HepG2 (cell line): ENCODE results near the gene ORC3. TPM values are rescaled to one million over a fixed set of nuclear protein-coding genes. Genes with fewer than 3 reads are reported as not detected.

Experiments used
- ATAC-seq: fragments of 200-7000 bp; cut with Tn5 transposase; 3 replicates; pipeline ENCODE4 v1.9.1; 2020; ENCODE audit warnings: mild to moderate bottlenecking, moderate library complexity
- BruUV-seq: library from RNA; stranded (reverse); fragments of 400-500 nt; replicated peaks from 2 replicates; lab custom pipeline; 2021; lab: Mats Ljungman, UMichigan
- CTCF ChIA-PET: fragments of 300-600 bp; formaldehyde crosslinking; extraction: SDS; loops from one replicate; lab custom pipeline; 2021; ENCODE audit warnings: low total read pairs, inconsistent platforms, low intra/inter-chr PET ratio; lab: Yijun Ruan, JAX
- POLR2A ChIA-PET: fragments of 350-600 bp; sonication (Branson Sonifier 250); formaldehyde crosslinking; loops from one replicate; lab custom pipeline; 2020; ENCODE audit warnings: antibody characterized with exemption, inconsistent platforms; lab: Yijun Ruan, JAX
- DNase-seq: peaks from one replicate; pipeline ENCODE4 v3.0.0-alpha.2; 2015; ENCODE audit warnings: low spot score
- FAIRE-seq: peaks from 3 replicates; lab custom pipeline; 2011; peaks lifted over from hg19 to GRCh38; lab: Jason Lieb, UNC
- H2AFZ ChIP-seq: one replicate; pipeline ENCODE4 v1.6.1; 2011; ENCODE audit warnings: low read length, inconsistent platforms
- H3K27ac ChIP-seq: fragments of 300-600 bp; 3 replicates; pipeline ENCODE4 v1.8.0; 2011; ENCODE audit warnings: mixed run types, mild to moderate bottlenecking, mixed read lengths, low read length, inconsistent platforms; ENCODE audit not compliant: insufficient read depth; ENCODE audit errors: extremely low read length
- H3K27me3 ChIP-seq, 2 experiments: fragments of 200-600 bp in 1 of 2; 2 replicates in 1 of 2; 3 replicates in 1 of 2; pipeline versions ENCODE4 v1.6.0 to v1.8.0; 2011; ENCODE audit warnings: low read length in 2 of 2, mild to moderate bottlenecking in 2 of 2, moderate library complexity in 2 of 2, inconsistent platforms in 1 of 2; ENCODE audit not compliant: insufficient read depth in 2 of 2, control insufficient read depth in 1 of 2
- H3K36me3 ChIP-seq, 2 experiments: fragments of 200-600 bp in 1 of 2; replicated peaks in 1 of 2; 2 replicates in 1 of 2; 3 replicates in 1 of 2; pipeline versions ENCODE4 v1.5.1 to v1.8.0; 2011; ENCODE audit warnings: low read length in 2 of 2, inconsistent platforms in 1 of 2; ENCODE audit not compliant: insufficient read depth in 2 of 2, control insufficient read depth in 1 of 2
- H3K4me1 ChIP-seq: 2 replicates; pipeline ENCODE4 v1.5.1; 2012; ENCODE audit warnings: low read length, inconsistent platforms; ENCODE audit not compliant: insufficient read depth
- H3K4me2 ChIP-seq: 2 replicates; pipeline ENCODE4 v1.6.0; 2011; ENCODE audit warnings: low read depth, low read length, inconsistent platforms
- H3K4me3 ChIP-seq, 3 experiments: fragments of 200-600 bp in 1 of 3; sonication (generic), shearing (Covaris generic) in 1 of 3; replicated peaks in 1 of 3; 2 replicates each; pipeline ENCODE4 v1.5.1; 2011 to 2016; ENCODE audit warnings: low read length in 3 of 3, inconsistent platforms in 2 of 3, low read depth in 2 of 3, mild to moderate bottlenecking in 2 of 3, control low read depth in 1 of 3, mixed read lengths in 1 of 3; ENCODE audit not compliant: insufficient read depth in 1 of 3
- H3K79me2 ChIP-seq: one replicate; pipeline ENCODE4 v1.6.1; 2011; ENCODE audit warnings: low read length, inconsistent platforms; ENCODE audit not compliant: insufficient read depth
- H3K9ac ChIP-seq: 2 replicates; pipeline ENCODE4 v1.6.0; 2011; ENCODE audit warnings: mild to moderate bottlenecking, low read depth, low read length, inconsistent platforms; ENCODE audit not compliant: insufficient read depth
- H3K9me3 ChIP-seq: 2 replicates; pipeline ENCODE4 v1.5.1; 2012; ENCODE audit warnings: mild to moderate bottlenecking, low read length
- H4K20me1 ChIP-seq: 2 replicates; pipeline ENCODE4 v1.6.0; 2011; ENCODE audit warnings: inconsistent platforms, mild to moderate bottlenecking, low read length, moderate library complexity; ENCODE audit not compliant: insufficient read depth
- CENPX ChIP-seq: sonication (generic); formaldehyde crosslinking; IDR thresholded peaks from 2 replicates; pipeline ENCODE4 v1.9.0; 2021; ENCODE audit warnings: mild to moderate bottlenecking, missing genetic modification reagents, moderate library complexity
- HDAC6 ChIP-seq: fragments of 200-600 bp; sonication (generic); IDR thresholded peaks from 2 replicates; pipeline ENCODE4 v1.7.0; 2017; ENCODE audit warnings: mild to moderate bottlenecking, antibody characterized with exemption, low read length, low read depth
- KLF12 ChIP-seq: sonication (generic); formaldehyde crosslinking; IDR thresholded peaks from 2 replicates; pipeline ENCODE4 v1.4.0; 2020; ENCODE audit warnings: missing genetic modification reagents, borderline replicate concordance
- MTA1 ChIP-seq: sonication (generic); formaldehyde crosslinking; IDR thresholded peaks from 2 replicates; pipeline ENCODE4 v1.4.0; 2020; ENCODE audit warnings: missing genetic modification reagents, mild to moderate bottlenecking, borderline replicate concordance
- NCOA1 ChIP-seq: sonication (generic); formaldehyde crosslinking; IDR thresholded peaks from 2 replicates; pipeline ENCODE4 v1.9.0; 2021; ENCODE audit warnings: missing genetic modification reagents
- NR2F2 ChIP-seq: IDR thresholded peaks from 2 replicates; pipeline ENCODE4 v1.6.1; 2012; ENCODE audit warnings: low read depth, inconsistent platforms, borderline replicate concordance
- PCBP2 ChIP-seq: fragments of 200-400 bp; formaldehyde crosslinking; optimal IDR thresholded peaks from 2 replicates; pipeline ENCODE3; 2018; ENCODE audit warnings: low read length, low read depth; ENCODE audit not compliant: poor library complexity, severe bottlenecking
- SYNCRIP ChIP-seq: fragments of 200-400 bp; formaldehyde crosslinking; IDR thresholded peaks from 2 replicates; pipeline ENCODE4 v1.6.1; 2018; ENCODE audit warnings: mild to moderate bottlenecking, low read depth, low read length; ENCODE audit not compliant: insufficient read depth
- TMF1 ChIP-seq: sonication (generic); formaldehyde crosslinking; IDR thresholded peaks from 2 replicates; pipeline ENCODE4 v1.8.1; 2022; ENCODE audit warnings: low read depth, missing genetic modification reagents
- ZBTB38 ChIP-seq: sonication (generic); formaldehyde crosslinking; IDR thresholded peaks from 2 replicates; pipeline ENCODE4 v1.5.1; 2020; ENCODE audit warnings: mild to moderate bottlenecking, missing genetic modification reagents
- ZFP36 ChIP-seq: fragments of 150-350 bp; IDR thresholded peaks from 2 replicates; pipeline ENCODE4 v1.6.1; 2018; ENCODE audit warnings: borderline replicate concordance, low read length, low read depth; ENCODE audit not compliant: partially characterized antibody
- ZFP82 ChIP-seq: sonication (generic); formaldehyde crosslinking; IDR thresholded peaks from 2 replicates; pipeline ENCODE4 v1.5.1; 2020; ENCODE audit warnings: mild to moderate bottlenecking, missing genetic modification reagents, borderline replicate concordance
- ZNF549 ChIP-seq: sonication (generic); formaldehyde crosslinking; IDR thresholded peaks from 2 replicates; pipeline ENCODE4 v1.5.0; 2020; ENCODE audit warnings: missing genetic modification reagents
- WGBS: methylation state at CpG from one replicate; pipeline ENCODE4 v1.1.6; 2017; ENCODE audit warnings: low lambda C conversion rate; 5-methylcytosine and 5-hydroxymethylcytosine counted together
- in situ Hi-C: cut with HindIII; loops from 2 replicates; pipeline ENCODE4 v1.10.0; 2017; ENCODE audit warnings: low pct_unique_long_range_greater_than_20kb; ENCODE audit not compliant: extremely low pct_ligation_motif_present
- intact Hi-C: fragments of 100-400 bp; cut with micrococcal nuclease; formaldehyde crosslinking; loops from one replicate; pipeline ENCODE4 v1.10.0; 2022; ENCODE audit not compliant: unreplicated experiment
- polyA plus RNA-seq, 8 experiments: library from polyadenylated mRNA; depleted of rRNA in 3 of 8; stranded (reverse) in 7 of 8; unstranded in 1 of 8; fragments of >200 nt; fragmentation: Illumina TruSeq in 4 of 8; extraction: Trizol in 4 of 8; gene quantifications; 2 replicates each; pipeline versions ENCODE4 v1.2.1 to v1.2.3, GENCODE V29; 2011 to 2016; ENCODE audit warnings: low read depth in 4 of 8, missing spikeins in 1 of 8, mixed read lengths in 1 of 8; ENCODE audit not compliant: insufficient read depth in 1 of 8
- total RNA-seq, 5 experiments: library from RNA; depleted of rRNA; stranded (reverse); fragments of >200 nt; fragmentation: Illumina TruSeq; extraction: Trizol; gene quantifications; 2 replicates each; pipeline ENCODE4 v1.2.3, GENCODE V29; 2016; ENCODE audit warnings: low read depth in 1 of 5
- TF ChIP-seq, protein P1 (sequence below): sonication (generic); formaldehyde crosslinking; IDR thresholded peaks from 2 replicates; pipeline ENCODE4 v1.4.0; 2020; ENCODE audit warnings: mild to moderate bottlenecking, missing genetic modification reagents
- TF ChIP-seq, protein P2 (sequence below): IDR thresholded peaks from 2 replicates; pipeline ENCODE4 v1.6.1; 2016
- TF ChIP-seq, protein P3 (sequence below): sonication (generic); formaldehyde crosslinking; IDR thresholded peaks from 2 replicates; pipeline ENCODE4 v1.4.0; 2020; ENCODE audit warnings: mild to moderate bottlenecking, missing genetic modification reagents

The ORC3 gene
- total and polyA plus RNA-seq, 2 of the 13 experiments (the other 11 are each of a cell fraction or from before 2014, with no cell fraction given): 21.8 to 43.5 TPM

DNA sequence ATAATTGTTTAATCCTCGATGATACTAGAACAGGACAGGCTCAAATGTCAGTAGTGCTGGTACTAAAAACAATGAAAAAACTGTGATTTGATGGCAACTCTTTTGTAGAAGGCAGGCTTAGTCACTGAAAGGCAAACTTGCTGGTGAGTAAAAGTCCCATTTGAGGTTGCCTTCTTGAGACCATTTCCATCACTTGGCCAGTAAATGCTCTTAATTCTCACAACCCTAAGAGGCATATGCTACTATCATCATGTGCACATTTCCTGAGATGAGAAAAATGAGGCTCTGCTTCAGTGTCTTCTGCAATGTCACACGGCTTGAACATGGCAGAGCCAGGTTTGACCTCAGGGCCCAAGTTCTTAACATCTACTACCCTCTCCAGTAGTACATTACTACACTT lies 102.2 kb downstream of the ORC3 start:
- in situ Hi-C loops: no loop called here
- Histone ChIP-seq H3K4me1 (peaks cover 91% of the 10 kb centered on the region), H3K27ac (no peak overlapping the region), H3K4me3 (no peak overlapping the region), H4K20me1 (peaks cover 49% of the 10 kb centered on the region), H3K9ac (no peak overlapping the region), H3K4me2 (no peak overlapping the region), H3K36me3 (peaks cover 1 to 14% of the 10 kb centered on the region in 2 experiments; a peak in 3 of 5 replicates), H3K9me3 (no peaks in the 10 kb centered on the region), H3K79me2 (peaks cover 94% of the 10 kb centered on the region), H2AFZ (no peak overlapping the region), H3K27me3 (no peaks in the 10 kb centered on the region)
- TF ChIP-seq ZBTB38 (CRISPR knock-in tag) (no peak), ZFP36 (no peak), ZNF549 (CRISPR knock-in tag) (no peak), NR2F2 (no peak), PCBP2 (no peak), TMF1 (CRISPR knock-in tag) (no peak), SYNCRIP (no peak), HDAC6 (no peak), CENPX (no peak), ZFP82 (no peak), NCOA1 (CRISPR knock-in tag) (no peak), MTA1 (CRISPR knock-in tag) (no peak), KLF12 (CRISPR knock-in tag) (no peak)
- TF ChIP-seq, protein P1, sequence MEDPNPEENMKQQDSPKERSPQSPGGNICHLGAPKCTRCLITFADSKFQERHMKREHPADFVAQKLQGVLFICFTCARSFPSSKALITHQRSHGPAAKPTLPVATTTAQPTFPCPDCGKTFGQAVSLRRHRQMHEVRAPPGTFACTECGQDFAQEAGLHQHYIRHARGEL: no peak
- TF ChIP-seq, protein P2, sequence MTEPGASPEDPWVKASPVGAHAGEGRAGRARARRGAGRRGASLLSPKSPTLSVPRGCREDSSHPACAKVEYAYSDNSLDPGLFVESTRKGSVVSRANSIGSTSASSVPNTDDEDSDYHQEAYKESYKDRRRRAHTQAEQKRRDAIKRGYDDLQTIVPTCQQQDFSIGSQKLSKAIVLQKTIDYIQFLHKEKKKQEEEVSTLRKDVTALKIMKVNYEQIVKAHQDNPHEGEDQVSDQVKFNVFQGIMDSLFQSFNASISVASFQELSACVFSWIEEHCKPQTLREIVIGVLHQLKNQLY: no peak
- TF ChIP-seq, protein P3, sequence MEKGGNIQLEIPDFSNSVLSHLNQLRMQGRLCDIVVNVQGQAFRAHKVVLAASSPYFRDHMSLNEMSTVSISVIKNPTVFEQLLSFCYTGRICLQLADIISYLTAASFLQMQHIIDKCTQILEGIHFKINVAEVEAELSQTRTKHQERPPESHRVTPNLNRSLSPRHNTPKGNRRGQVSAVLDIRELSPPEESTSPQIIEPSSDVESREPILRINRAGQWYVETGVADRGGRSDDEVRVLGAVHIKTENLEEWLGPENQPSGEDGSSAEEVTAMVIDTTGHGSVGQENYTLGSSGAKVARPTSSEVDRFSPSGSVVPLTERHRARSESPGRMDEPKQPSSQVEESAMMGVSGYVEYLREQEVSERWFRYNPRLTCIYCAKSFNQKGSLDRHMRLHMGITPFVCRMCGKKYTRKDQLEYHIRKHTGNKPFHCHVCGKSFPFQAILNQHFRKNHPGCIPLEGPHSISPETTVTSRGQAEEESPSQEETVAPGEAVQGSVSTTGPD (CRISPR knock-in tag): no peak
- DNase-seq (no peak), FAIRE-seq (no peak), ATAC-seq (no peak)
- ChIA-PET CTCF (no interaction called here), POLR2A (interaction anchor here (0.5 to 0.9 kb wide), 2 partner anchors 8 to 10 kb away, joined by 3 to 5 read pairs; partner anchors contain the start of gene AKIRIN2)
- no TSS peak for BruUV-seq
- 78% methylated on average over 2 of the region's 2 CpGs for WGBS
- intact Hi-C loops: no loop called here
